HEK293 (cell line): ENCODE results near the gene ANKRD35.
"Not testable (repeated sequence)": the region's sequence is repeated elsewhere in the genome, so short reads cannot be mapped to it uniquely, and the experiment has no call there.

Source experiments
- CTCF ChIA-PET: fragments of 350-600 bp; formaldehyde crosslinking; extraction: SDS; loops from one replicate; lab custom pipeline; 2021; ENCODE audit warnings: antibody characterized with exemption; lab: Yijun Ruan, JAX
- POLR2A ChIA-PET: fragments of 300-600 bp; formaldehyde crosslinking; extraction: SDS; loops from one replicate; lab custom pipeline; 2020; ENCODE audit warnings: antibody characterized with exemption, inconsistent platforms; lab: Yijun Ruan, JAX
- H3K27ac ChIP-seq: fragments of 200-500 bp; sonication (Bioruptor generic); 2 replicates; pipeline ENCODE4 v1.5.1; 2014; ENCODE audit warnings: low read depth, low read length, control low read depth, inconsistent platforms; ENCODE audit errors: extremely low read depth
- H3K36me3 ChIP-seq, 2 experiments: fragments of 200-500 bp in 1 of 2; sonication (Bioruptor generic) in 1 of 2; 1 replicate in 1 of 2; 2 replicates in 1 of 2; pipeline ENCODE4 v1.5.1; 2014 to 2017; ENCODE audit warnings: inconsistent platforms in 2 of 2, low read length in 2 of 2; ENCODE audit not compliant: control insufficient read depth in 2 of 2, insufficient read depth in 1 of 2
- H3K4me1 ChIP-seq: fragments of 200-500 bp; sonication (Bioruptor generic); 2 replicates; pipeline ENCODE4 v1.5.1; 2014; ENCODE audit warnings: mild to moderate bottlenecking, low read length, inconsistent platforms; ENCODE audit not compliant: control insufficient read depth, insufficient read depth
- H3K4me3 ChIP-seq: 2 replicates; pipeline ENCODE4 v1.5.1; 2011; ENCODE audit warnings: low read depth, mild to moderate bottlenecking, control low read depth, low read length, moderate library complexity
- H3K9me3 ChIP-seq: fragments of 200-500 bp; sonication (Bioruptor generic); 2 replicates; pipeline ENCODE4 v1.5.1; 2014; ENCODE audit warnings: low read depth, low read length, inconsistent platforms; ENCODE audit not compliant: control insufficient read depth, insufficient read depth
- AEBP2 ChIP-seq: fragments of 450-650 bp; formaldehyde crosslinking; IDR thresholded peaks from 2 replicates; pipeline ENCODE4 v1.5.1; 2016; ENCODE audit warnings: missing biosample characterization, missing genetic modification characterization, borderline replicate concordance
- BCL11A ChIP-seq: fragments of 450-650 bp; formaldehyde crosslinking; IDR thresholded peaks from 2 replicates; pipeline ENCODE4 v1.5.1; 2016; ENCODE audit warnings: low read depth, missing biosample characterization, missing genetic modification characterization
- EGR2 ChIP-seq: fragments of 450-650 bp; formaldehyde crosslinking; IDR thresholded peaks from 2 replicates; pipeline ENCODE4 v1.5.1; 2016; ENCODE audit warnings: low read depth, missing biosample characterization, missing genetic modification characterization
- KLF16 ChIP-seq: fragments of 450-650 bp; formaldehyde crosslinking; IDR thresholded peaks from 2 replicates; pipeline ENCODE4 v1.5.1; 2017; ENCODE audit warnings: missing biosample characterization, missing genetic modification characterization
- ZBTB17 ChIP-seq: fragments of 450-650 bp; formaldehyde crosslinking; IDR thresholded peaks from 2 replicates; pipeline ENCODE4 v1.5.1; 2016; ENCODE audit warnings: missing biosample characterization, missing genetic modification characterization
- ZBTB48 ChIP-seq: fragments of 450-650 bp; formaldehyde crosslinking; IDR thresholded peaks from 2 replicates; pipeline ENCODE4 v1.5.1; 2016; ENCODE audit warnings: missing biosample characterization, missing genetic modification characterization
- ZBTB6 ChIP-seq: fragments of 450-650 bp; formaldehyde crosslinking; IDR thresholded peaks from 2 replicates; pipeline ENCODE4 v1.5.1; 2017; ENCODE audit warnings: missing biosample characterization, missing genetic modification characterization
- ZFHX2 ChIP-seq: fragments of 450-650 bp; formaldehyde crosslinking; conservative IDR thresholded peaks from 2 replicates; pipeline ENCODE4 v1.5.1; 2016; ENCODE audit warnings: missing biosample characterization, missing genetic modification characterization
- ZNF146 ChIP-seq: fragments of 450-650 bp; formaldehyde crosslinking; IDR thresholded peaks from 2 replicates; pipeline ENCODE4 v1.5.1; 2016; ENCODE audit warnings: missing biosample characterization, missing genetic modification characterization
- ZNF19 ChIP-seq: fragments of 450-650 bp; formaldehyde crosslinking; IDR thresholded peaks from 2 replicates; pipeline ENCODE4; 2016; ENCODE audit warnings: missing biosample characterization, missing genetic modification characterization, low read depth
- ZNF2 ChIP-seq: fragments of 450-650 bp; formaldehyde crosslinking; IDR thresholded peaks from 2 replicates; pipeline ENCODE4 v1.5.1; 2016; ENCODE audit warnings: missing biosample characterization, missing genetic modification characterization
- ZNF24 ChIP-seq: fragments of 450-650 bp; formaldehyde crosslinking; IDR thresholded peaks from 2 replicates; pipeline ENCODE4 v1.5.1; 2016; ENCODE audit warnings: missing biosample characterization, missing genetic modification characterization
- ZNF548 ChIP-seq: fragments of 450-650 bp; formaldehyde crosslinking; IDR thresholded peaks from 2 replicates; pipeline ENCODE4 v1.5.1; 2016; ENCODE audit warnings: missing biosample characterization, missing genetic modification characterization
- ZNF585B ChIP-seq: fragments of 450-650 bp; formaldehyde crosslinking; IDR thresholded peaks from 2 replicates; pipeline ENCODE4 v1.5.1; 2016; ENCODE audit warnings: missing biosample characterization, missing genetic modification characterization
- TF ChIP-seq, protein P1 (sequence below): fragments of 450-650 bp; formaldehyde crosslinking; IDR thresholded peaks from 2 replicates; pipeline ENCODE4 v1.5.1; 2016; ENCODE audit warnings: missing biosample characterization, missing genetic modification characterization
- TF ChIP-seq, protein P2 (sequence below): fragments of 450-650 bp; formaldehyde crosslinking; IDR thresholded peaks from 2 replicates; pipeline ENCODE4 v1.5.1; 2016; ENCODE audit warnings: missing biosample characterization, missing genetic modification characterization
- TF ChIP-seq, protein P3 (sequence below): fragments of 450-650 bp; formaldehyde crosslinking; IDR thresholded peaks from 2 replicates; pipeline ENCODE4 v1.5.1; 2016; ENCODE audit warnings: missing biosample characterization, missing genetic modification characterization

Gene ANKRD35

GRCh38 chr1:145922266-145922665 lies 36.6 kb upstream of the ANKRD35 start:
- POLR2A ChIA-PET = interaction anchor here (1.1 kb wide), 1 partner anchor 42 kb away, joined by 3 read pairs; the partner anchor contains the start of genes ANKRD34A and POLR3GL
- no peak overlapping the region for H3K27ac ChIP-seq
- H3K4me3 ChIP-seq = no peak overlapping the region
- CTCF ChIA-PET = interaction anchor here (0.8 to 1.8 kb wide), 2 partner anchors 30 to 223 kb away, joined by 3 to 9 read pairs; no protein-coding TSS in a partner anchor
- no peaks in the 10 kb centered on the region for H3K9me3 ChIP-seq
- TF ChIP-seq ZBTB17 = peak; percentile 34; the same call in 1 of the 2 replicates
- TF ChIP-seq ZNF585B (tag by site-specific recombination) = no peak
- TF ChIP-seq, protein P1, sequence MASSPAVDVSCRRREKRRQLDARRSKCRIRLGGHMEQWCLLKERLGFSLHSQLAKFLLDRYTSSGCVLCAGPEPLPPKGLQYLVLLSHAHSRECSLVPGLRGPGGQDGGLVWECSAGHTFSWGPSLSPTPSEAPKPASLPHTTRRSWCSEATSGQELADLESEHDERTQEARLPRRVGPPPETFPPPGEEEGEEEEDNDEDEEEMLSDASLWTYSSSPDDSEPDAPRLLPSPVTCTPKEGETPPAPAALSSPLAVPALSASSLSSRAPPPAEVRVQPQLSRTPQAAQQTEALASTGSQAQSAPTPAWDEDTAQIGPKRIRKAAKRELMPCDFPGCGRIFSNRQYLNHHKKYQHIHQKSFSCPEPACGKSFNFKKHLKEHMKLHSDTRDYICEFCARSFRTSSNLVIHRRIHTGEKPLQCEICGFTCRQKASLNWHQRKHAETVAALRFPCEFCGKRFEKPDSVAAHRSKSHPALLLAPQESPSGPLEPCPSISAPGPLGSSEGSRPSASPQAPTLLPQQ (tag by site-specific recombination) = peak; percentile 20; the same call in 1 of the 2 replicates
- no peak for TF ChIP-seq ZNF24 (tag by site-specific recombination)
- no peak for TF ChIP-seq ZNF548 (tag by site-specific recombination)
- TF ChIP-seq KLF16 (tag by site-specific recombination) = no peak
- peaks cover 3% of the 10 kb centered on the region; the same call in 1 of the 2 replicates for H3K4me1 ChIP-seq
- peaks cover 0 to 44% of the 10 kb centered on the region in 2 experiments; a peak in 2 of 3 replicates for H3K36me3 ChIP-seq

GRCh38 chr1:145920297-145920696 lies 34.6 kb upstream of the ANKRD35 start:
- H3K4me3 ChIP-seq, H3K4me1 ChIP-seq, CTCF ChIA-PET, H3K27ac ChIP-seq, H3K9me3 ChIP-seq, POLR2A ChIA-PET: not testable (repeated sequence)
- H3K36me3 ChIP-seq = peaks cover 5 to 45% of the 10 kb centered on the region in 2 experiments; a peak in 2 of 3 replicates
- TF ChIP-seq, protein P2, sequence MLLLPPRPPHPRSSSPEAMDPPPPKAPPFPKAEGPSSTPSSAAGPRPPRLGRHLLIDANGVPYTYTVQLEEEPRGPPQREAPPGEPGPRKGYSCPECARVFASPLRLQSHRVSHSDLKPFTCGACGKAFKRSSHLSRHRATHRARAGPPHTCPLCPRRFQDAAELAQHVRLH = peak; percentile 80; the same call in 1 of the 2 replicates
- peak; percentile 100 for TF ChIP-seq ZNF146

DNA sequence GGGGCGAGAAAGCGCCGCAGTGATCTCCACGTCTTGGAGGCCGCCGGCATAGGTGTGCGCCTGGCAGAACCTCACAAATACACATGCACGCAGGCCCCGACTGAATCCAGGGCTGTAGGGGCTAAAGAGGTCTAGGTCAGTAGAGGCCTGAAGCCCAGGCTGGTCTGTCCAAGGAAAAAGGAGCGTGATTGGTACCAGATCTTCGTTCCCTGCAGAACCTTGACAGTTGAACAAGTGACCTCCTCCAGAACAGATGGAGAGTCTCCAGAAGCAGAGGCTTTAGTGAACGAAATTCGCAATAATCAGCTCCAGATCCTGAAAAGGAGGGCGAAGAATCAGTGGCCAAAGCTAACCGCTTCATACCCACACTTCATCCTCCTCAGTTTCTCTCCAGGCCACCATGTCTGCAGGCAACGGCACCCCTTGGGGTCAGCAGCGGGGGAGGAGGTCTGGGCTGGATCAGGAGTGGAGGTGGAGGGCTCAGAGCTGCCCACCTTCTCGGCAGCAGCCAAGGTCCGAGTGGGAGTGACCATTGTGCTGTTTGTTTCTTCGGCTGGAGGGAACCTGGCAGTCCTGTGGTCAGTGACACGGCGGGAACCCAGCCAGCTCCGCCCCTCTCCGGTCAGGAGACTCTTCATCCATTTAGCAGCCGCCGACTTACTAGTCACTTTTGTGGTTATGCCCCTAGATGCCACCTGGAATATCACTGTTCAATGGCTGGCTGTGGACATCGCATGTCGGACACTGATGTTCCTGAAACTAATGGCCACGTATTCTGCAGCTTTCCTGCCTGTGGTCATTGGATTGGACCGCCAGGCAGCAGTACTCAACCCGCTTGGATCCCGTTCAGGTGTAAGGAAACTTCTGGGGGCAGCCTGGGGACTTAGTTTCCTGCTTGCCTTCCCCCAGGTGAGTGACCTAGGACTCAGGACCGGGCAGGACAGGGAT lies 33.6 kb upstream of the ANKRD35 start:
- POLR2A ChIA-PET = interaction anchor here (0.5 to 1.8 kb wide), 5 partner anchors 8 to 60 kb away, joined by 3 to 15 read pairs (median 4); partner anchors contain the start of genes LIX1L and RBM8A
- H3K9me3 ChIP-seq = no peaks in the 10 kb centered on the region
- peak overlapping the region; percentile 76 for H3K4me3 ChIP-seq
- H3K36me3 ChIP-seq = peaks cover 5 to 49% of the 10 kb centered on the region in 2 experiments; a peak in 2 of 3 replicates
- CTCF ChIA-PET = interaction anchor here (0.7 to 1.4 kb wide), 6 partner anchors 10 to 93 kb away, joined by 3 to 4 read pairs (median 3); partner anchors contain the start of genes ITGA10 and PIAS3
- H3K4me1 ChIP-seq = peaks cover 3% of the 10 kb centered on the region; the same call in 1 of the 2 replicates
- peak overlapping the region; percentile 28; the same call in 1 of the 2 replicates for H3K27ac ChIP-seq
- TF ChIP-seq ZNF19 (tag by site-specific recombination) = no peak
- no peak for TF ChIP-seq ZNF2
- no peak for TF ChIP-seq AEBP2
- peak; percentile 49; the same call in 1 of the 2 replicates for TF ChIP-seq EGR2 (tag by site-specific recombination)
- TF ChIP-seq, protein P3, sequence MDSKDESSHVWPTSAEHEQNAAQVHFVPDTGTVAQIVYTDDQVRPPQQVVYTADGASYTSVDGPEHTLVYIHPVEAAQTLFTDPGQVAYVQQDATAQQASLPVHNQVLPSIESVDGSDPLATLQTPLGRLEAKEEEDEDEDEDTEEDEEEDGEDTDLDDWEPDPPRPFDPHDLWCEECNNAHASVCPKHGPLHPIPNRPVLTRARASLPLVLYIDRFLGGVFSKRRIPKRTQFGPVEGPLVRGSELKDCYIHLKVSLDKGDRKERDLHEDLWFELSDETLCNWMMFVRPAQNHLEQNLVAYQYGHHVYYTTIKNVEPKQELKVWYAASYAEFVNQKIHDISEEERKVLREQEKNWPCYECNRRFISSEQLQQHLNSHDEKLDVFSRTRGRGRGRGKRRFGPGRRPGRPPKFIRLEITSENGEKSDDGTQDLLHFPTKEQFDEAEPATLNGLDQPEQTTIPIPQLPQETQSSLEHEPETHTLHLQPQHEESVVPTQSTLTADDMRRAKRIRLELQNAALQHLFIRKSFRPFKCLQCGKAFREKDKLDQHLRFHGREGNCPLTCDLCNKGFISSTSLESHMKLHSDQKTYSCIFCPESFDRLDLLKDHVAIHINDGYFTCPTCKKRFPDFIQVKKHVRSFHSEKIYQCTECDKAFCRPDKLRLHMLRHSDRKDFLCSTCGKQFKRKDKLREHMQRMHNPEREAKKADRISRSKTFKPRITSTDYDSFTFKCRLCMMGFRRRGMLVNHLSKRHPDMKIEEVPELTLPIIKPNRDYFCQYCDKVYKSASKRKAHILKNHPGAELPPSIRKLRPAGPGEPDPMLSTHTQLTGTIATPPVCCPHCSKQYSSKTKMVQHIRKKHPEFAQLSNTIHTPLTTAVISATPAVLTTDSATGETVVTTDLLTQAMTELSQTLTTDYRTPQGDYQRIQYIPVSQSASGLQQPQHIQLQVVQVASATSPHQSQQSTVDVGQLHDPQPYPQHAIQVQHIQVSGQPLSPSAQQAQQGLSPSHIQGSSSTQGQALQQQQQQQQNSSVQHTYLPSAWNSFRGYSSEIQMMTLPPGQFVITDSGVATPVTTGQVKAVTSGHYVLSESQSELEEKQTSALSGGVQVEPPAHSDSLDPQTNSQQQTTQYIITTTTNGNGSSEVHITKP = peak; percentile 72
- 0 out of 2 replicates have a peak, but pooled peaks have one; percentile 15 for TF ChIP-seq BCL11A (tag by site-specific recombination)
- 0 out of 2 replicates have a peak, but pooled peaks have one; percentile 14 for TF ChIP-seq ZBTB17
- peak; percentile 32; the same call in 1 of the 2 replicates for TF ChIP-seq ZBTB6
- TF ChIP-seq ZBTB48 (tag by site-specific recombination) = peak; percentile 0; the same call in 1 of the 2 replicates
- peak; percentile 41 for TF ChIP-seq ZFHX2 (tag by site-specific recombination)
